ENCODE measurements around the gene CACNG4.

Gene CACNG4

GRCh38 chr17:67050066-67050465 is 85.6 kb downstream of the CACNG4 start:
- ChIA-PET CTCF (no interaction called here), POLR2A (ENCODE audit: low non-redundant PET) (no interaction called here)
- H3K27ac ChIP-seq, result no peak overlapping the region
- TF ChIP-seq CTCF (conservative IDR thresholded peaks at IDR 0.05; ENCODE audit: low read depth), result no peak
- DNase-seq (ENCODE audit: low spot score), result no peak

- CTCF ChIA-PET, result no interaction called here
- POLR2A ChIA-PET (ENCODE audit: low non-redundant PET), result no interaction called here
- no peak overlapping the region for H3K27ac ChIP-seq
- TF ChIP-seq CTCF (conservative IDR thresholded peaks at IDR 0.05; ENCODE audit: low read depth), result no peak
- DNase-seq (ENCODE audit: low spot score), result no peak
These were observed 86.1 kb downstream of the CACNG4 start for GRCh38 chr17:67050471-67051154.

- TF ChIP-seq CTCF (conservative IDR thresholded peaks at IDR 0.05; ENCODE audit: low read depth), result no peak
- no peak for DNase-seq (ENCODE audit: low spot score)
- CTCF ChIA-PET, result no interaction called here
- no peak overlapping the region for H3K27ac ChIP-seq
- POLR2A ChIA-PET (ENCODE audit: low non-redundant PET), result no interaction called here
These were observed 86.6 kb downstream of the CACNG4 start for GRCh38 chr17:67051155-67051538.

- H3K27ac ChIP-seq, result no peak overlapping the region
- no peak for DNase-seq (ENCODE audit: low spot score)
- ChIA-PET POLR2A (ENCODE audit: low non-redundant PET) (no interaction called here), CTCF (no interaction called here)
- TF ChIP-seq CTCF (conservative IDR thresholded peaks at IDR 0.05; ENCODE audit: low read depth), result no peak
These were observed 87.3 kb downstream of the CACNG4 start for GRCh38 chr17:67051837-67052236.

GRCh38 chr17:67052720-67053437 is 88.4 kb downstream of the CACNG4 start:
- TF ChIP-seq CTCF (conservative IDR thresholded peaks at IDR 0.05; ENCODE audit: low read depth), result no peak
- ChIA-PET CTCF (interaction anchor here (1.1 kb wide), 1 partner anchor 9 kb away, joined by 5 read pairs; the partner anchor contains the start of gene CACNG1), POLR2A (ENCODE audit: low non-redundant PET) (no interaction called here)
- no peak for DNase-seq (ENCODE audit: low spot score)
- H3K27ac ChIP-seq, result no peak overlapping the region

- TF ChIP-seq CTCF (conservative IDR thresholded peaks at IDR 0.05; ENCODE audit: low read depth), result no peak
- CTCF ChIA-PET, result interaction anchor here (0.6 to 1.1 kb wide), 2 partner anchors 10 to 58 kb away, joined by 4 to 5 read pairs; partner anchors contain the start of gene CACNG1
- POLR2A ChIA-PET (ENCODE audit: low non-redundant PET), result no interaction called here
- no peak overlapping the region for H3K27ac ChIP-seq
- DNase-seq (ENCODE audit: low spot score), result no peak
These were observed 89.0 kb downstream of the CACNG4 start for GRCh38 chr17:67053438-67054000.

Data from RWPE1 (cell line).